Stimulated activated CD4-positive, alpha-beta T cell treated with anti-CD3 and anti-CD28 coated beads, Interleukin-1b, Interleukin-23, amount 100 ng/mL, for 4 hours (primary cell): ENCODE data around the gene PRDX4.
"Not testable (repeated sequence)": the region's sequence is repeated elsewhere in the genome, so short reads cannot be mapped to it uniquely, and the experiment has no call there.

ENCODE experiments used
- DNase-seq, 2 donors: peaks; one replicate each; pipeline ENCODE4 v3.0.0-alpha.2; 2020; ENCODE audit warnings: low read depth in 2 of 2

The PRDX4 gene

DNA sequence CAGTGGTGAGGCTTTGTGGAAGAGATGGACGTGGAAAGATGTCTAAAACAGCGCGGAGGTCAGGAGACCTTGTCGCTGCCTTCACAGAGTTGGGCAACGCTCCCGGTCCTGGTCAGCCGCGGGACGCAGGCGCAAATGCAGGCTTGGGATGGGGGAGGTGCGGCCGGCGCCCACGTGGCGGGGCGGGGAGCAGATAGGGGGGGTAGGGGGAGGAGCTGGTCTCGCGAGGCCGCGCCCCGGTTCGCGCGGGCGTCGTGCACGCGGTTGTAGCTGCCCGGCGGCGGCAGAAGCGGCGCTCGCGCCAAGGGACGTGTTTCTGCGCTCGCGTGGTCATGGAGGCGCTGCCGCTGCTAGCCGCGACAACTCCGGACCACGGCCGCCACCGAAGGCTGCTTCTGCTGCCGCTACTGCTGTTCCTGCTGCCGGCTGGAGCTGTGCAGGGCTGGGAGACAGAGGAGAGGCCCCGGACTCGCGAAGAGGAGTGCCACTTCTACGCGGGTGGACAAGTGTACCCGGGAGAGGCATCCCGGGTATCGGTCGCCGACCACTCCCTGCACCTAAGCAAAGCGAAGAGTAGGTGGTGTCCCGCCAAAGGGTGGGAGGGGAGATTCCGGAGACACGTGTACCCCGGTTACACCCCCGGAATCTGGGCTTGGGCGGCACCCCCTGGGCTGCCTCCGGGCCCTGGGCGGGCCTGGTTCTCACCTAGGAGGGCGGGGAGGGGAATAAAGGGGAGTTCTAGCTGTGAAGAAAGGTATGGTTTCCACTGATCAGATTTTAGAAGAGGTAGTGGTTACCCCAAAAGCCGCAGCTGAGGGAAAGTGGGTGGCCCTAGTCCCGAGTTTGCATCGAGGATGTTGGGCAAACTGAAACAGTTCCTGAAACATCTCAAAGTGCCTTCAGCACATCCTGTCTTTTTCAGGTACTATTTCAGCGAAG lies at the start of gene PRDX4:
Gene PRDX4, plus strand, starts transcription at position 255 of the 939 bp plus-strand sequence. Its CDS starts 78 bp downstream, at position 333.
- peak; percentile 61 to 70 for DNase-seq

DNA sequence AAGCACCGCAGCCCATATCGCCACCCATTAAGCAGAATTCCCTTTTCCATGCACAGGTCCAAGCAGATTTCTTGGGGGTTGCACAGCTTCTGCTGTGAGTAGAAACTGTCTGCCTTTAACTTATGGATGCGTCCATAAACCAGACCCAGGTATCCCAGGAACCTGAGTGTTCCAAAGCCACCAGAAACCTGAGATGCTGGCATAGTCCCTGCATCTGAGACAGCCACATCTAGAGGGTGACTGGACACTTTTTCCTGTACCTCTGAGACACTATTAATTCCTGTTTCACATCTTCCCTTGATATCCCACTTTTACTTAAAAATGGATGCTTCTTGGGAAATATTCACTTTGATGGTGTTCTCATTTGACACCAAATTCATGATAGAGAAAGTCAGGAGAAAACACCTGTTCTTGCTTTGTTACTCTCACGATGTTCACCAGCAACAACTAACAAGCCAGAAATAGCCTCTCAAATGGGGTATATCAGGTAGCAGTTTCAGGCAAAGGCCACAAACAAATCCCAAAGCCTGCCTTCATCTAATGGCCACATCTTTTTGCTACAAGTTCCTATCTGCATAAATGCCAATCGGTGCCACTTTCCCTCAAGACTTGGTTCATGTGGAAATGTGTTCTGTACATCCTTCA lies 45.5 kb upstream of the PRDX4 start:
- DNase-seq, result no peak

DNA sequence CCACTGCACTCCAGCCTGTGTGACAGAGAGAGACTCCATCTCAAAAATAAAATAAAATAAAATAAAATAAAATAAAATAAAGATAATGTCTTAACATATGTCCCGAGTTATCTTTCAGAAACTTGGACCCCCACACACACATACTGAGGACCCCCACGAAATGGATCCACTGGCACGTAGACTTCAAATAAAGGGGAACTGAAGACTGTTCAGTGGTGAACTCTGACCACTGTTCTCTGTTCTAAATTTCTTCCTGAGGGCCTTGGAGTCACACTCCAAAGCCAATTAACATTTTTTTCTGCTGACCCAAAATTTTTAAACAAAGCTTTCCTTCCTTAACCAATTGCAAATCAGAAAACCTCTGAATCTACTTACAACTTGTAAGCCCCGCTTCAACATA lies 43.5 kb upstream of the PRDX4 start:
- no peak for DNase-seq

DNA sequence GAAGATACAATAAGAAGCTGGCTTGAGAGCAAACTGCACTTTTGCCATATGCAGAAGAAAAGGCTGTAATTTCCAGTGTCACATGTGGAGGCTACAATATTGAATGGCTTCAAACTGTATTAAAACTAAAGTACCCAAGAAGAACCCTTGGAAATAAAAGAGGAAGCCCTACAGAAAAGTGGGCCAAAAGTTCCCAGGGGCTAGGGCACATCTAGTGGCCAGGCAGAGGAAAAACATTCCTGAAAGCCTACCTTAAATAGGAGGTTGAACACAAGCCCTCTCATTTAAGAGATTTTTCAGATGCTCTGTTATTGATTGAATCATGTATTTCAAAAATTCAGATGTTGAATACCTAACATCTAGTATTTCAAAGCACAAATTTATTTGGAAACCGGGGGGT lies 40.6 kb upstream of the PRDX4 start:
- DNase-seq, result no peak

DNA sequence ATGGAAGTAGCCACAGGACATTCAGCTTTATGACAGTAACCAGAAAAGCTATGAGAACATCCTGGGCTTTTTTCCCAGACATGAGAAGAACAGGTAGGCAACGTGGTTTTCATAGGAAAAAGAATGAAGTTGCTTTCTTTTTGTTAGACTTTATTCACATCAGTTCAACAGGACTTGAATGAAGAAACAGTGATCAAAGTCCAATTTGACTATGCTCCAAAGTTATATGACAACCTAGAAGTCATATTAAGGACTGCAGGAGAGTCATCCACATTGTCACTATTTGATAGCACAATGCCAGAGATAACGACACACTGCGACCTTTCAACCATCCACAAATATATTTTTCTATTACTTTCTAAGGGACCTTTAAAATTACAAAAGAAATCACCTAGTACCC lies 39.2 kb upstream of the PRDX4 start:
- DNase-seq, result no peak

DNA sequence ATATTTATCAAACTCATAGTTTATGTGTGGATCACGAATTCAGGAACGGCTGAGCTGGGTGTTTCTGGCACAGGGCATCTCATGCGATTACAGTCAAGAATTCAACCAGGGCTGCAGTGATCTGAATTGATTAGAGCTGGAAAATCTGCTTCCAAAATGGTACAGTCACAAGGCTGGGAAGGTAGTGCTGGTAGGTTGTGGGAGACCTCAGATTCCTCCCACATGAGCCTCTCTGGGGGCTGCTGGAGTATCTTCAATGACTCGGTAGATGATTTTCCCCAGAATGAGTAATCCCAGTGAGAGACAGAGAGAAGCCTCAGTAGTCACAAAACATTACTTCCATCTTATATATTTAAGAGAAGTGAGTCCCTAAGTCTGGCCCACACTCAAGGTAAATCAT lies 36.2 kb upstream of the PRDX4 start:
- no peak for DNase-seq

DNA sequence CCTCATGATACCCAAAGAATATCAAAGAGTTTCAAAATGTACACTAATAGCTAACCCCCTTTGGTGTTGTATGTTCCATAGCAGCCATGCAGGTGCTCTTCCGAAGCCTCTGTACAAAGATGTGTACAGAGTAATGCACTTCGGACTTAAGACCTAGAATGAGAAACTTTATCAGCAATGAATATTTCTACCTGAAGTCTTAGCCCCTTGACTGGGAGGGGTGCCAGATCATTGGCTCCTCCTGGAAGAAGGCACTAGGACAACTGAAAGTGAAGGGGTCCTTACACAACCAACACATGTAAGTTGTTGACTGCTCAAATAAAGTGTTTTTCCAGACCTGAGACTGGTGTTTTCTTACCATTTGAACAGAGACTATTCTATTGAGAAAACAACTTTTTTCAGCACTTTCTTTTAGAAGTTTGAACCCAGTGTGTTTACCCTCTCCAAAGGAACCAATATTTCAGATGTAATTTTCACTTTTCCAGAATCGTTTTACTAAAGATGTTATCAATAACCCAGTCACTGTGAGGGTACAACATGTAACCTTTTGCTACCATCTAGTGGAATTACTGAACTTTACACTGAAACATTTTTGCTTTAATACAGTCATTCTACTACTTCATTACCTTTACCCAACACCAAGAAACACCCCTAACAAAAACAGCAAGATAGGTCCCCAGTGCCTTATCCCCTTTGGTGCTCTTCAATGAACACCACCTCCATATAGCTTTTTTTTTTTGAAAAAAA lies 33.3 kb upstream of the PRDX4 start:
- no peak for DNase-seq

DNA sequence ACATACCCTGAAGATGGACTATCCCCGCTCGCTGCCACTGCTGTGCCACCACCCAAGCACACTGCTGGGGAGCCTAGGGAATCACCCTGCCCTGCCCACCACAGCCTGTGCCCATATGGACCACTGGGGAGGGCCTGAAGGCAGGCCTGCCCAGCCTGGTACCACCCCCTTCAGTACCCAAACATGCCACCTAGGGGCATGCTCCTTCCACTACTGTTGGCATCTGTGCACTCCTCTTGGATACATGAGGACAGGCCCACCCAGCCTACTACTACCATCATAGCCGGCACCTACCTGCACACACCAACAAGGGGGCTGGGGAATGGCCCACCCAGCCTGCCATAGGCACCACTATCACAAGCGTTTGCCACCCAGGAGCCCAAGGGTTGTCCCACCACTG lies 30.1 kb upstream of the PRDX4 start:
- DNase-seq, result peak in 1 of 2 donors; percentile 18

DNA sequence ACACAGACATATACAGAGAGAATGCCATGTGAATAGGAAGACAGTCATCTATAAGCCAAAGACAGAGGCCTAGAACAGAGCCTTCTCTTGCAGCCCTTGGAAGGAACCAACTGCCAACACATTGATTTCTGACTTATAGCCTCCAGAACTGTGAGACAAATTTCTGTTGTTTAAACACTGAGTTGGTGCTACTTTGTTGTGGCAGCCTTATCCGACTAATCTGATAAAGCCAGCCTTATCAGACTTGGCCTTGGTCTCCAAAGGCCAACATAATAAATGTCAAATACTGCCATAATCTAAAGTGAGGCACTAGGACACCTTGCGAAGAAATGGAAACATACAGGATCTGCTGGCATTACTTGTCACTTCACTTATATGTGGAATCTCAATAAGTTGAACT lies 24.3 kb upstream of the PRDX4 start:
- no peak for DNase-seq

DNA sequence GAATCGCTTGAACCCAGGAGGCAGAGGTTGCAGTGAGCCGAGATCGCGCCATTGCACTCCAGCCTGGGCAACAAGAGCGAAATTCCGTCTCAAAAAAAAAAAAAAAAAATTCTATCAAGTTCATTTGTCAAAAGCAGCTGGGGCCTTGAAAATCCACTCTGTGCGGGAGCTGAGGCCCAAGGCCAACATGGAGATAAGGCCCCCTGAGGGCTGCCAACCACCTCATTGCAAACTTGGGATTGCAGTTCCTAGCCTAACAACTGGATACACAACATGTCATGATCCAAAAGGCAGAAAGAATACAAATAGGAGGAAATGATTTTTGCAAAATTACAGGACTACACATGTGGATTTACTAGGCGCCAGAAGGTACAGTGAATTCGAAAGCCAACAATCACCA lies 22.5 kb upstream of the PRDX4 start:
- no peak for DNase-seq

DNA sequence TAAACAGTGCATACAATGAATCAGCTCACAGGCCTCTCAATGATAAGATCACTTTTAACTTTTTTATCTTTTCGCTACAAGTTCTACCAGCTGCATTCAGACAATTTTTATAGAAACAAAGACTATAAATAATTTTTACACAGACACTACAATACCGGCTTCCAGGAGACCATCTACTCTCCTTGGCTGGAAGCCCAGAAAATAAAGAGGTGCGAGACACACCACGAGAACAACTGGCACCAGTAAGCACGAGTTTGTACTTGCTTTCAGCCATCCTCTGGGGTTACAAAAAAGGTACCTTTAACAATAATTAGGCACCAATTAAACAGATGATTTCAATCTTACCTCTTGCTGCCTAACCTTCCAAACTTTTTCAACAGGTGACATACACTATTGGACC lies 11.2 kb upstream of the PRDX4 start:
- DNase-seq, result no peak

DNA sequence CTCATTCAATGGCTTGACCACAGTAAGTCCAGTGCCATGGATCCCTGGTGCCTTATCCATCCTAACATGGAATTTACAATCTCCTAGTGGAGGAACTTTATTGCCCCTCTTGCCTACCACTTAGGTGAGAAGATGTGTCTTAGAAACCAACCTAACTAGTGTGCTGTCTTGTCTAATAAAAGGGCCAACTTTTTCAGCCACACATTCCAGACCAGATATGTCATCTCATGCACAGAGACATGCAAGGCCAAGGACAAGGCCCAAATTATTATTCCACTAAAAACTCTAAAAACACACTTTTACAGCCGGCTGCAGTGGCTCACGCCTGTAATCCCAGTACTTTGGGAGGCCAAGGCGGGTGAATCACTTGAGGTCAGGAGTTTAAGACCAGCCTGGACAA lies 10.6 kb upstream of the PRDX4 start:
- no peak for DNase-seq

DNA sequence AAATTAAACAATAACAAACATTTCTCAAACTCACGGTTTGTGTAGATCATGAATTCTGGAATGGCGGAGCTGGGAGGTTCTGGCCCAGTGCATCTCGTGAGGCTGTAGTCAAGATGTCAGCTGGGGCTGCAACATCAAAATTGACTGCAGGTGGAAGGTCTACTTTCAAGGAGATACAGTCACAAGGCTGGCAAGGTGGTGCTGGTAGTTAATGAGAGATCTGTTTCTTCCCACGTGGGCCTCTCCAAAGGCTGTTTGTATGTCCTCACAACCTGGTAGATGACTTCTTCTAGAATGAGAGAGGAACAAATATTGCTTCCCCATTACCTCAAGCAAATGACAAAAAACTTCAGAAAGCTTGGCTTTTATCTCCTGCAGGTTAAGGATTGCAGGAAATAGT lies 8.0 kb upstream of the PRDX4 start:
- no peak for DNase-seq

DNA sequence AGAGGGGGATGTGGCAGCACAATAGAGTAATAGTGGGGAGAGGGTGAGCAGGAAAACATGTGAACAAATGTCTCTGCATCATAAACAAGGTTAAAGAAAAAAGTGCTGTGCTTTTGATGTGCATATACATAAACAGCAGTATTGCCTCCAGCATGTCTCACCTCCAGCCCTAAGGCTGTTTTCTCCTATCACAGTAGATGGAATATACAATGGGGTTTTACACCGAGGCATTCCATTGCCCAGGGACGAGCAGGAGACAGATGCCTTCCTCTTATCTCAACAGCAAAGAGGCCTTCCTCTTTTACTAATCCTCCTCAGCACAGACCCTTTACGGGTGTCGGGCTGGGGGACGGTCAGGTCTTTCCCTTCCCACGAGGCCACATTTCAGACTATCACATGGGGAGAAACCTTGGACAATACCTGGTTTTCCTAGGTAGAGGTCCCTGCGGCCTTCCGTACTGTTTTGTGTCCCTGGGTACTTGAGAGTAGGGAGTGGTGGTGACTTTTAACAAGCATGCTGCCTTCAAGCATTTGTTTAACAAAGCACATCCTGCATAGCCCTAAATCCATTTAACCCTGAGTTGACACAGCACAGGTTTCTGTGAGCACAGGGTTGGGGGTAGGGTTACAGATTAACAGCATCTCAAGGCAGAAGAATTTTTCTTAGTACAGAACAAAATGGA lies 7.1 kb upstream of the PRDX4 start:
- DNase-seq, result not testable (repeated sequence)

DNA sequence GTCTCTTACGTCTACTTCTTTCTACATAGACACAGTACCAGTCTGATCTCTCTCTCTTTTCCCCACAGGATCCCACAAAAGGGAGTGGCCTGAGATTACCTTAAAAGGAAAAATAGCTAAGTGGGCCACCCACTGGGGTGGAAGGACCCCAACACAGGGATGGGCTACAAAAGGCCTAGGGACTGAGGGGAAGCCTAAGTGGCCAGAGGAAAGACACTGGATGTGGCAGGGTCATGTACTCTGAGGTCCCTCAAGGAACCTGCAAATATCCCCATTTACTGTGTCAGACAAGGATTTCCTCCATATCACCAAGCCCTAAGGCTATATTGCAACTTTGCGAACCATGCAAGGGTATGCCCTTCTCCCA lies 6.5 kb upstream of the PRDX4 start:
- no peak for DNase-seq

DNA sequence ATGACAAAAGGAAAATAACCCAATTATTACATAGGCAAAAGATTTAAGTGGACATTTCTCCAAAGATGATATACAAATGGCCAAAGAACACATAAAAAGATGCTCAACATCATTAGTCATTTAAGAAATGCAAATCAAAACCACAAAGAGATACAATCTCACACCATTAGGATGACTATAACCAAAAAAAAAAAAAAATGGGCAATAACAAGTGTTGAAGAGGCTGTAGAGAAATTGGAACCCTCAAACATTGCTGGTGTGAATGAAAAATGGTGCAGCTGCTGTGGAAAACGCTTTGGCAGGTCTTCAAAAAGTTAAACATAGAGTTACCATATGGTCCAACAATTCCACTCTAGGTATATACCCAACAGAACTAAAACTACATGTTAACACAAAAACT lies 5.6 kb upstream of the PRDX4 start:
- DNase-seq, result no peak

DNA sequence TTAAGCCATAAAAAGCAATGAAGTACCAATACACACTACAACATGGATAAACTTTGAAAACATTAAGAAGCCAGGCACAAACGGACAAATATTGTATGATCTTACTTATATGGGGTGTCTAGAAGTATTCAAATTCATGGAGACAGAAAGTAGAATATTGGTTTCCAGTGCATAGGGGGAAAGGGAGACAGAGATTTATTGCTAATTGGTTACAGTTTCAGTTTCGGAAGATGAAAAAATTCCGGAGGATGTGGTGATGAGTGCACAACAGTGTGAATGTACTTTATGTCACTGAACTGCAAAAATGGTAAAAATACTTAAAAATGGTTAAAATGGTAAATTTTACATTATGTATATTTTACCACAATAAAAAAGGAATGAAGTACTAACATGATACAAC lies 5.1 kb upstream of the PRDX4 start:
- no peak for DNase-seq

DNA sequence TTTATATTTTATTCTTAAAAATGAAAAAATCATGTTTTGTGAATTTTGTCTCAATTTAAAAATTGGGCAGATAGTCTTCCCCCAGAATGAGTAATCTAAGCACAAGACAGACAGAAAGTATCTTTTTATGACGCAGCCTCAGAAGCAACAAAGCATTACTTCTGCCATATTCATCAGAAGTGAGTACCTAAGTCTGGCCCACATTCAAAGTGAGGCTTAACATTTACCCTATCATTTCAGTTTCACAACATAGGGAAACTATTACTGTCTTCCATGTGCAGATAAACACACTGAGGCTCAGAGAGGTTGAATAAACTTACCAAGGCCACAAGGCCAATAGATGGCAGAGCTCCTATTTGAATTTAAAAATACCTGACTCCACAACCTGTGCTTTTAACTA lies 4.4 kb upstream of the PRDX4 start:
- DNase-seq, result no peak

DNA sequence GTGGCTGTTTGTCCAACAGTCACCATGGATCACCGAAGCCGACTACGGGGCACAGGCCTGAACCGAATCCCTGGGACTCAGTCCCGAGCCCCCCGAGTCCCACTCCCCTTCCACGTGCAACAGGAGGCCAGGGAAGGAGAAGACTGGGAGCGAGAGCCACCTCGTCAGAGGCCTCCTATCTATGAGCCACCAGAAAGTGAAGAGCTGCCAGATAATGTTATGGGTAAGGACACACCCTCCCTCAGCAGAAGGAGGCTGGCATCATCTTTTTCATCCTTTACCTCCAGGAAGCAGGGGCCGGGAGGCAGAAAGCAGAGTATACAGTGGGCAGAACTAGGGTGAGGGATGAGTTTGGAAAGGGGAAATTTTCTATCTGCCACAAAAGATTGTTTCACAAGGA lies 2.8 kb upstream of the PRDX4 start:
- DNase-seq, result no peak

DNA sequence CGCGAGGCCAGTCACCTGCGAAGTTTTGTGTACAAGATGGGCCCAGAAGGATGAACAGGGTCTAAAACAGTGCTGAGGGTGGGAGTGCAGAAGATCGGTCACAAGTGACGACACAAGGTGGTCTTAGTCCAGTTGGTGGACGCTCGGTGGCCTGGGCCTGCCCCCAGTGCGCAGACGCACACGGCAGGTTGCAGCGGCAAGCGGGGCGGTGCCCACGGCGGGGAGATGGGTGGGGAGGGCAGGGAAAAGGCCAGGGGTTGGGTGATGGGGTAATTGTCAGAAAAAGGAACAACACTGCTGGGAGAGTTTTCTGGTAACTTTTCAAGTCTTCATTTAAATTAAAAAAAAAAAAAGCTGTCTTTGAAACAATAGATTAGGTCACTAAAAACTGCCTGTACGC lies 1.0 kb upstream of the PRDX4 start:
- DNase-seq, result no peak

DNA sequence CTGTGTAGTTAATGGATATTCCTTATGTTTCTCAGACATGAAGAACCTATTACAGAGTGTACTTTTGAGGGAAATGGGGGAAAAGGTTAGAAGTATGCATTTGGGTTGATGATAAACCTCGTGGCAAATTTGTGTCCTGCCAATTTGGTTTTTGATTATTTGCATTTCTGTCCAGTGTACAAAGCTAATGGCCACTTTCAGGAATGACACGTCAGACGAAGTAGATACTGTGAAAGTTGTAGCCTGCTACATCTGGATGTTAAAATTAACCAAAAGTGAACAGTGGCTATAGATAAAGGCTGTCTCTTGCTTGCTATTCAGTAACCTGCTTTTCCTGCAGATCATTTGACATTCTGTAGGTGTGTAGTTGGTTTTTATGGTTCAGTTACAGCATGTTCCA lies 1.0 kb downstream of the PRDX4 start:
- no peak for DNase-seq

DNA sequence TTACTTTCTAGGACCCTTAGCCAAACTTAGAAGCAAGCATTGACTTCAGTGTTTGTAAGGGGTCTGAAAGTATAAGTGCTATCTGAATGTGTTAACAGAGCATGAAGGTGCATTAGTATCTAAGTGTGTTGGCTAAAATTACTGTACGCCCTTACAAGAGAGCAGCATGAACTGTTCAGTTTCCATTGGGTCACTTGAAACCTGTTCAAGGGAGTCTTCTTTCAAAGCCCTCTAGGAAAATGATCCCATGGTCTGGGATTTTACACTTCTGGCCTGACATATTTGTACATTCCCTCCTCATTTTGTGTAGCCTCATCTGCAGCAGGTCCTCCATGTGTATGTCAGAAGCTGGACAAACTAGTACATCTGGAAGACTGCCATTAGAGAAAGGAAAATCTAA lies 3.2 kb downstream of the PRDX4 start:
- no peak for DNase-seq
